ENCODE data around the gene SUMF1. TPM values are rescaled to one million over a fixed set of nuclear protein-coding genes. Genes with fewer than 3 reads are reported as not detected.

SUMF1 gene
- 10 to 100 TPM; 38.0 to 43.0 TPM for total RNA-seq

DNA sequence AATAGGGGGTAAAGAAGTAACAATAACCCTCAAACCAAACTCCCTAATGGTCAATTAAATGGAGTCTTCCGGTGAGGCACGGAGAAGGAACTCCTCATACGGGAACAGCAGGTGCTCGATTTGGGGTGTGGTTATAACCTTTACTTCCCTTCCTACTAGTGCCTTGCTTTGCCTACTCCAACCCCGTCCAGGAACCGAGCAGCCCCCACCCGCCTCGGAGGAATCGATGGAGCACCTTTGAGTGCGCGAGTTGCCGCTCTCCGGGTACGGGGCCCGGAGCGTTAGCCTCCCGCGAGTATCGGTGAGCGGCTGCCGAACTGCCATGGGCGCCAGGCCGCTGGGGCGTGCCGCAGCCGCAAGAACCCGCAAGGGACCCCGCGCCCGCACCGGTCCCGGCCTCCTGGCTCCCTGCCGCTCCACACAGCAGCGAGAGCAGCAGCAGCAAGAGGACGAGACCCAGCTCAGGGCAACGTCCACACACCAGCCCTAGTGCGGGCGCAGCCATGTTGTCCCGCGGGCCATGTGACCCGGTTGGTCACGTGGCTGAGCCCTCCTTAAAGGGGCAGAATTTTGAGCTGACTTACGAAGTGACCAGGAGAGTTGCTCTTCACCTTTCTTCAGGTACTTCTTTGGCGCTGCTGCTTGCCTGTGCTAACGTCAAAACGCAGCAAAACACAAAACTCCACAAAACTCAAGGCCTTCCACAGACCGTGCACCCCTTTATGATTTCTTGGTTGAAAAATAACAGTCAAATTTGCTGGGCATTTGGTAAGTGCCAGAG lies at the start of gene SUMF1:
SUMF1 (minus strand) TSS at position 529 of the 781 bp plus-strand sequence; CDS start at position 505, 24 bp downstream.

DNA sequence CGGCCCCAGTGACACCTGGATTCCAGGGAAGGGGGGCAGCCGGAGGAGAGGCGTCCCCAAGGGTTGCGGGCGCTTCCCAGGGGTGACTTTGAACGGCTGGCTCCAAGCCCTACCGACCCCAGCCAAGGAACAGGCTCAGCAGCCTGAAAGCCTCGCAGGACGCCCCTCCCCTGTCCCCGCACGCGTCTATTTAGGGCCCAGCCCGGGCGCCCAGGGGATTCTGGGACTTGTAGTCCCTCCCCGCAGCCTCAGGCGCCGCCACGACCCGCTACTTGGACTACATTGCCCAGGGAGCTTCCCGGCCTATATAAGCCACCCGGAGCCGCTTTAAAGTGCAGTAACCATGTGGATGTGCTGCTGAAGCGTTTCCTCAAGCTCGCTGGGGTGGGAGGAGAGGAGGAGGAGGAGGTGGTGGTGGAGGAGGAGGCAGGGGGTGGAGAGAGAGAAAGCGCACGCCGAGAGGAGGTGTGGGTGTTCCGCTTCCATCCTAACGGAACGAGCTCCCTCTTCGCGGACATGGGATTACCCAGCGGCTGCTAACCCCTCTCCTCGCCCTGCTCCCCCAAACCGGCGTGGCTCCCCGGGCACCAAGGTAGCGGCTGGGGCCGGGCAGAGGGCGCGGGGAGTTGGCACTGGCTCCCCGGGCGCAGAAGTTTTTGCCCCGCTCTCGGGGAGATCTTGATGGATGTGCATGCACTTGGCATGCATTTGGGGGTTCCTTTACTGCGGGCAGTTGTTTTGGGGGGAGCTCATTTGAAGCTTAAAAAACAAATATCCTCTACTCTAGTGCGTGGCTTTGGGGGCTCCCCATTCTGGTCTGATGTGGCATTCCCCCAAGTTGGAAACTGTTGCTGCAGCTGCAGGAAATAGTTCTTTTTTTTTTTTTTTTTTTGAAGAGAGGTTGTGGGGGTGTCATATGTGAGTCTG lies 26.2 kb upstream of the SUMF1 start, which contains the start of gene ITPR1:
ITPR1 (plus strand) TSS at position 335 of the 927 bp plus-strand sequence. CDS start 23,144 bp downstream, outside the sequence.

Other genes starting within 250 kb of the SUMF1 start
- 10 to 100 TPM; 12.0 to 12.7 TPM for gene SETMAR, start 163.9 kb downstream of the SUMF1 start, total RNA-seq
- gene ITPR1, start 26.1 kb upstream of the SUMF1 start, total RNA-seq = 10 to 100 TPM; 15.1 to 22.0 TPM

Data from melanocyte of skin (primary cell).